Heart left ventricle (tissue), 16 donors: ENCODE measurements around the gene ZNRD2. TPM values are rescaled to one million over a fixed set of nuclear protein-coding genes. Genes with fewer than 3 reads are reported as not detected.

Experiments
- ATAC-seq, 4 donors: fragments of 200-7000 bp; cut with Tn5 transposase; one replicate each; pipeline ENCODE4 v1.9.1; 2020 to 2022; ENCODE audit warnings: moderate library complexity in 4 of 4, mild to moderate bottlenecking in 3 of 4, moderate number of reproducible peaks in 1 of 4
- DNase-seq, 5 donors: peaks; one replicate each; pipeline ENCODE4 v3.0.0-alpha.2; 2020
- H3K27ac ChIP-seq, 12 donors: fragments of 200-600 bp; sonication (generic) in 4 of 12; one replicate each; pipeline versions ENCODE4 v1.5.0 to v1.8.0; 2016 to 2022; ENCODE audit warnings: mild to moderate bottlenecking in 2 of 12
- H3K27me3 ChIP-seq, 9 donors: fragments of 200-600 bp; sonication (generic) in 2 of 9; one replicate each; pipeline versions ENCODE4 v1.5.1 to v1.8.0; 2016 to 2022; ENCODE audit warnings: mild to moderate bottlenecking in 3 of 9
- H3K36me3 ChIP-seq, 9 donors: fragments of 200-600 bp; sonication (generic) in 2 of 9; one replicate each; pipeline versions ENCODE4 v1.5.0 to v1.8.0; 2018 to 2022; ENCODE audit warnings: mild to moderate bottlenecking in 2 of 9
- H3K4me1 ChIP-seq, 12 donors: fragments of 200-600 bp; sonication (generic) in 4 of 12; one replicate each; pipeline versions ENCODE4 v1.5.0 to v1.8.0; 2016 to 2022; ENCODE audit warnings: mild to moderate bottlenecking in 3 of 12
- H3K4me3 ChIP-seq, 12 donors: fragments of 200-600 bp; sonication (generic) in 4 of 12; one replicate each; pipeline versions ENCODE4 v1.5.0 to v1.8.0; 2017 to 2022; ENCODE audit warnings: mild to moderate bottlenecking in 9 of 12, moderate library complexity in 4 of 12
- H3K9me3 ChIP-seq, 12 donors: fragments of 200-600 bp; sonication (generic) in 4 of 12; one replicate each; pipeline versions ENCODE4 v1.5.0 to v1.8.0; 2016 to 2022; ENCODE audit warnings: mild to moderate bottlenecking in 1 of 12
- POLR2A ChIP-seq, 2 donors: fragments of 450-650 bp; IDR thresholded peaks; one replicate each; pipeline ENCODE4 v1.6.1; 2017; ENCODE audit warnings: antibody characterized with exemption in 2 of 2, mild to moderate bottlenecking in 2 of 2, moderate library complexity in 2 of 2
- WGBS, 4 donors: extraction: QIAGEN DNeasy Blood & Tissue Kit in 2 of 4; methylation state at CpG; one replicate each; pipeline versions ENCODE4 v1.1.5 to v1.1.7; 2013 to 2018; 5-methylcytosine and 5-hydroxymethylcytosine counted together
- intact Hi-C, 10 donors: fragments of 100-400 bp; cut with DNase I; formaldehyde crosslinking; loops; one replicate each; pipeline versions ENCODE4 v1.11.1 to v1.14.2; 2022
- polyA plus RNA-seq, 2 donors: library from polyadenylated mRNA; stranded (reverse); fragments of 200-250 nt; gene quantifications; one replicate each; pipeline ENCODE4 v1.2.3, GENCODE V29; 2013
- total RNA-seq, 9 donors: library from RNA; depleted of rRNA in 2 of 9; stranded (reverse); fragments of >200 nt in 2 of 9; fragmentation: NEBNext Ultra II Directional in 3 of 9; extraction: Animal tissue kit (Norgen Biotek cat#: 25700) in 3 of 9; gene quantifications; one replicate each; pipeline versions ENCODE4 v1.1.0 to v1.2.4, GENCODE V29; 2016 to 2023
- TF ChIP-seq, protein P1 (sequence below), 12 donors: fragments of 200-600 bp; sonication (generic) in 4 of 12; IDR thresholded peaks; one replicate each; pipeline versions ENCODE4 v1.5.0 to v1.8.0; 2018 to 2022; ENCODE audit warnings: antibody characterized with exemption in 12 of 12, mild to moderate bottlenecking in 5 of 12
- donor health status: ischemic (EF 13 %, LVEDD 7.1; RV severe dilation, severe dysfunction).
- donor health status: healthy with polysubstance abuse.
- donor health status: DM: no; HTN: yes; CAD: no.
- donor health status: DM: no; HTN: no; CAD: no.
- donor health status: ischemic (EF 25% LVEDD 6.9; RV normal size, moderate dysfunction).
- donor health status: ischemic (EF 25% LVEDD 5.7; RV mildly dilated, moderate dysfunction).
- donor health status: healthy.
- donor health status: DM: yes; HTN: yes; CAD: no.
- donor health status: ischemic (EF 35%, LVEDD 5.7; RV mildly dilated, moderate dysfunction).
- donor health status: nonischemic (EF 11% LVEDD 7.7; RV severe dilation, severe dysfunction).
- donor health status: DM: yes; HTN: yes; CAD: no.
- donor health status: PGD.
- donor health status: ischemic (EF 29% LVEDD 5.4; RV normal size, mild dysfunction).
- donor health status: nonischemic (EF 23%, LVEDD 6.1; RV moderate dilation, normal function).

The ZNRD2 gene
- total and polyA plus RNA-seq, 11 donors: 23.2 to 101 (median 35.7) TPM

- H3K4me3 ChIP-seq: no peak within 1 kb of the TSS
- WGBS, 4 donors: 69 to 75% (median 71%) methylated on average over 9 to 12 of the region's 12 CpGs
- H3K36me3 ChIP-seq: peaks cover 2 to 70% (median 55%) of the 10 kb centered on the region in 9 donors
- intact Hi-C loops: loop anchor here in 3 of 10 donors (5.0 to 10.0 kb wide), 3 partner anchors 51 to 221 kb away; no protein-coding TSS in a partner anchor
- DNase-seq (peak in 1 of 5 donors; percentile 43), ATAC-seq (peak in 1 of 4 donors; percentile 1)
- H3K4me1 ChIP-seq: peaks cover 0 to 34% (median 21%) of the 10 kb centered on the region in 12 donors
- TF ChIP-seq, protein P1, sequence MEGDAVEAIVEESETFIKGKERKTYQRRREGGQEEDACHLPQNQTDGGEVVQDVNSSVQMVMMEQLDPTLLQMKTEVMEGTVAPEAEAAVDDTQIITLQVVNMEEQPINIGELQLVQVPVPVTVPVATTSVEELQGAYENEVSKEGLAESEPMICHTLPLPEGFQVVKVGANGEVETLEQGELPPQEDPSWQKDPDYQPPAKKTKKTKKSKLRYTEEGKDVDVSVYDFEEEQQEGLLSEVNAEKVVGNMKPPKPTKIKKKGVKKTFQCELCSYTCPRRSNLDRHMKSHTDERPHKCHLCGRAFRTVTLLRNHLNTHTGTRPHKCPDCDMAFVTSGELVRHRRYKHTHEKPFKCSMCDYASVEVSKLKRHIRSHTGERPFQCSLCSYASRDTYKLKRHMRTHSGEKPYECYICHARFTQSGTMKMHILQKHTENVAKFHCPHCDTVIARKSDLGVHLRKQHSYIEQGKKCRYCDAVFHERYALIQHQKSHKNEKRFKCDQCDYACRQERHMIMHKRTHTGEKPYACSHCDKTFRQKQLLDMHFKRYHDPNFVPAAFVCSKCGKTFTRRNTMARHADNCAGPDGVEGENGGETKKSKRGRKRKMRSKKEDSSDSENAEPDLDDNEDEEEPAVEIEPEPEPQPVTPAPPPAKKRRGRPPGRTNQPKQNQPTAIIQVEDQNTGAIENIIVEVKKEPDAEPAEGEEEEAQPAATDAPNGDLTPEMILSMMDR (IDR thresholded peaks at IDR 0.05): no peak
- TF ChIP-seq POLR2A (IDR thresholded peaks at IDR 0.05): no peak
- H3K27me3 ChIP-seq: no peaks in the 10 kb centered on the region
- no peak within 1 kb of the TSS for H3K27ac ChIP-seq
- no peaks in the 10 kb centered on the region for H3K9me3 ChIP-seq
Observed at GRCh38 chr11:65595543-65596281, 25.4 kb downstream of the ZNRD2 start, which contains the start of gene KCNK7. Gene KCNK7 (minus strand): TSS chr11:65595800. CDS start chr11:65595772, 28 bp downstream.

DNA sequence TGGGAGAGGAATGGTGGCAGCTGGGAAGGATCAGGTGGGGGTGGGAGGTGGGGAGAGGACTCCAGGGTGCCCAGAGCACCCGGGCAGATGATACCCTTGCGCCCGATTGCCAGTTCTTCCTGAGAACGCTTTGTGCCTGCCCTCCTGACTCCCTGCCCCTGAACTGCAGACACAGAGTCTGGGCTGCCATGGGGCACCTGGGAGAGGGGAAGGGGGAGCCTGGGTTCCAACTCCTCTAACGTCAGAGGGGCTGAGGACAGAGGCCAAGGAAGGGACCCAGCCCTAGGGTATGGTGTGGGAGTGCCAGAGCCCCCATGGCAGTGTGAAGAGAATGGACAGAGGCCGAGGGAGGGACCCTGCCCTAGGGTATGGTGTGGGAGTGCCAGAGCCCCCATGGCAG is 26.2 kb downstream of the ZNRD2 start:
- peaks cover 2 to 69% (median 52%) of the 10 kb centered on the region in 9 donors for H3K36me3 ChIP-seq
- H3K9me3 ChIP-seq: no peaks in the 10 kb centered on the region
- DNase-seq (no peak), ATAC-seq (no peak)
- TF ChIP-seq, protein P1 (IDR thresholded peaks at IDR 0.05): no peak
- no peak for TF ChIP-seq POLR2A (IDR thresholded peaks at IDR 0.05)
- H3K27me3 ChIP-seq: no peaks in the 10 kb centered on the region
- 70 to 86% (median 79%) methylated on average over 6 of the region's 6 CpGs for WGBS, 4 donors
- no peak overlapping the region for H3K27ac ChIP-seq
- peaks cover 0 to 34% (median 21%) of the 10 kb centered on the region in 12 donors for H3K4me1 ChIP-seq
- intact Hi-C loops: loop anchor here in 3 of 10 donors (5.0 to 10.0 kb wide), 3 partner anchors 52 to 222 kb away; no protein-coding TSS in a partner anchor
- no peak overlapping the region for H3K4me3 ChIP-seq

GRCh38 chr11:65598258-65598699 is 28.0 kb downstream of the ZNRD2 start:
- Histone ChIP-seq H3K9me3 (no peaks in the 10 kb centered on the region), H3K27ac (no peak overlapping the region), H3K4me1 (peaks cover 0 to 29% (median 14%) of the 10 kb centered on the region in 12 donors), H3K27me3 (no peaks in the 10 kb centered on the region), H3K4me3 (no peak overlapping the region), H3K36me3 (peaks cover 2 to 67% (median 58%) of the 10 kb centered on the region in 9 donors)
- no peak for TF ChIP-seq POLR2A (IDR thresholded peaks at IDR 0.05)
- TF ChIP-seq, protein P1 (IDR thresholded peaks at IDR 0.05): no peak
- intact Hi-C loops: loop anchor here in 3 of 10 donors (5.0 to 10.0 kb wide), 3 partner anchors 53 to 223 kb away; no protein-coding TSS in a partner anchor
- ATAC-seq: no peak
- DNase-seq: no peak
- 89 to 94% (median 91%) methylated on average over 13 to 16 of the region's 16 CpGs for WGBS, 4 donors
